Fibroblast of the aortic adventitia (primary cell): ENCODE results near the gene RAB11FIP5. TPM values are rescaled to one million over a fixed set of nuclear protein-coding genes. Genes with fewer than 3 reads are reported as not detected.
A peak's percentile ranks its signal among the peaks of the same experiment; 100 is the strongest.

Source experiments
- DNase-seq: peaks from one replicate; pipeline ENCODE4 v3.0.0-alpha.2; 2010; ENCODE audit warnings: low read depth
- H3K4me3 ChIP-seq: 2 replicates; pipeline ENCODE4 v1.5.1; 2011; ENCODE audit warnings: low read depth, mild to moderate bottlenecking, control low read depth, low read length, moderate library complexity
- CTCF ChIP-seq: IDR thresholded peaks from 2 replicates; pipeline ENCODE4 v1.5.1; 2011; ENCODE audit warnings: mild to moderate bottlenecking, low read length, control low read depth, inconsistent platforms; ENCODE audit not compliant: insufficient read depth
- total RNA-seq: library from RNA; depleted of rRNA; stranded (reverse); fragments of >200 nt; gene quantifications from 2 replicates; pipeline ENCODE4 v1.2.3, GENCODE V29; 2012; ENCODE audit warnings: low replicate concordance

RAB11FIP5 gene
- total RNA-seq, 1 donor, result 48.5 TPM

GRCh38 chr2:73053316-73054114 lies 59.2 kb downstream of the RAB11FIP5 start:
- peak; percentile 57 for DNase-seq
- no peak overlapping the region for H3K4me3 ChIP-seq
- TF ChIP-seq CTCF, result no peak

GRCh38 chr2:73050121-73050545 lies 62.6 kb downstream of the RAB11FIP5 start:
- H3K4me3 ChIP-seq, result no peak overlapping the region
- TF ChIP-seq CTCF, result no peak
- no peak for DNase-seq

- TF ChIP-seq CTCF, result no peak
- DNase-seq, result no peak
These were observed 68.6 kb downstream of the RAB11FIP5 start for GRCh38 chr2:73043929-73044832.

GRCh38 chr2:73043276-73043675 lies 69.5 kb downstream of the RAB11FIP5 start:
- no peak for DNase-seq
- H3K4me3 ChIP-seq, result no peak overlapping the region
- TF ChIP-seq CTCF, result no peak

More at GRCh38 chr2:73043929-73044832, 68.6 kb downstream of the RAB11FIP5 start:
- H3K4me3 ChIP-seq, result no peak overlapping the region

- no peak overlapping the region for H3K4me3 ChIP-seq
- no peak for TF ChIP-seq CTCF
These were observed 74.7 kb downstream of the RAB11FIP5 start for GRCh38 chr2:73037947-73038585.

GRCh38 chr2:73036766-73037165 lies 76.0 kb downstream of the RAB11FIP5 start:
- DNase-seq, result no peak
- TF ChIP-seq CTCF, result no peak
- no peak overlapping the region for H3K4me3 ChIP-seq

More at GRCh38 chr2:73037947-73038585, 74.7 kb downstream of the RAB11FIP5 start:
- no peak for DNase-seq
